H1 (cell line): ENCODE results near the gene CORIN. TPM values are rescaled to one million over a fixed set of nuclear protein-coding genes. Genes with fewer than 3 reads are reported as not detected.

Source experiments
- CTCF ChIA-PET: fragments of 300-600 bp; sonication (Branson Sonifier 250); formaldehyde crosslinking; loops from one replicate; lab custom pipeline; 2021; ENCODE audit not compliant: partially characterized antibody; lab: Charles Lee
- POLR2A ChIA-PET: fragments of 300-600 bp; sonication (Branson Sonifier 250); formaldehyde crosslinking; loops from one replicate; lab custom pipeline; 2021; ENCODE audit warnings: inconsistent platforms; ENCODE audit not compliant: partially characterized antibody; lab: Charles Lee
- DNase-seq, 2 experiments: peaks; one replicate each; pipeline versions ENCODE4 v3.0.0 to v3.0.0-alpha.2; 2010 to 2022; ENCODE audit warnings: low spot score in 2 of 2, low read depth in 1 of 2, mixed read lengths in 1 of 2
- FAIRE-seq: peaks from 2 replicates; lab custom pipeline; 2011; peaks lifted over from hg19 to GRCh38; lab: Jason Lieb, UNC
- H2AFZ ChIP-seq: 2 replicates; pipeline ENCODE4 v1.8.1; 2012; ENCODE audit warnings: low read length, inconsistent platforms
- H2AK5ac ChIP-seq: 2 replicates; pipeline ENCODE4 v1.6.1; 2013; ENCODE audit warnings: low read depth, low read length
- H2BK120ac ChIP-seq: replicated peaks from 2 replicates; pipeline ENCODE3; 2013; ENCODE audit warnings: low read depth, low read length, inconsistent platforms
- H2BK12ac ChIP-seq: 2 replicates; pipeline ENCODE4 v1.6.1; 2013; ENCODE audit warnings: low read depth, low read length
- H2BK15ac ChIP-seq: 2 replicates; pipeline ENCODE4 v1.6.1; 2013; ENCODE audit warnings: low read length
- H2BK20ac ChIP-seq: 2 replicates; pipeline ENCODE4 v1.6.1; 2013; ENCODE audit warnings: low read length
- H2BK5ac ChIP-seq: 2 replicates; pipeline ENCODE4 v1.6.1; 2013; ENCODE audit warnings: low read depth, low read length
- H3K14ac ChIP-seq: 2 replicates; pipeline ENCODE4 v1.6.1; 2013; ENCODE audit warnings: inconsistent platforms; ENCODE audit not compliant: insufficient read length
- H3K18ac ChIP-seq: 2 replicates; pipeline ENCODE4 v1.6.1; 2013; ENCODE audit warnings: low read length; ENCODE audit errors: extremely low read depth
- H3K23ac ChIP-seq: 2 replicates; pipeline ENCODE4 v1.6.1; 2013; ENCODE audit warnings: inconsistent platforms; ENCODE audit not compliant: insufficient read length
- H3K23me2 ChIP-seq: 2 replicates; pipeline ENCODE4 v1.6.1; 2013; ENCODE audit warnings: low read depth, low read length
- H3K27ac ChIP-seq: 2 replicates; pipeline ENCODE4 v1.6.1; 2011; ENCODE audit warnings: low read depth, low read length, inconsistent platforms
- H3K27me3 ChIP-seq, 4 experiments: replicated peaks in 1 of 4; 1 replicate in 1 of 4; 2 replicates in 3 of 4; pipeline versions ENCODE4 v1.6.1 to v1.8.1; 2011 to 2013; ENCODE audit warnings: low read length in 3 of 4, mild to moderate bottlenecking in 3 of 4, inconsistent platforms in 2 of 4, mixed read lengths in 2 of 4, moderate library complexity in 1 of 4; ENCODE audit not compliant: control insufficient read depth in 3 of 4, insufficient read depth in 3 of 4; ENCODE audit errors: extremely low read depth in 1 of 4
- H3K36me3 ChIP-seq, 4 experiments: 2 replicates each; pipeline versions ENCODE4 v1.6.1 to v1.8.1; 2011 to 2013; ENCODE audit warnings: mild to moderate bottlenecking in 4 of 4, low read length in 3 of 4, moderate library complexity in 2 of 4, control low read depth in 1 of 4, inconsistent platforms in 1 of 4; ENCODE audit not compliant: insufficient read depth in 4 of 4, control insufficient read depth in 2 of 4
- H3K4ac ChIP-seq: replicated peaks from 2 replicates; pipeline ENCODE3; 2013; ENCODE audit warnings: low read length, low read depth, mixed read lengths, inconsistent platforms; ENCODE audit not compliant: insufficient read length
- H3K4me1 ChIP-seq, 4 experiments: replicated peaks in 1 of 4; 1 replicate in 1 of 4; 2 replicates in 3 of 4; pipeline versions ENCODE4 v1.6.1 to v1.8.1; 2011 to 2013; ENCODE audit warnings: low read length in 3 of 4, inconsistent platforms in 2 of 4, mixed read lengths in 1 of 4; ENCODE audit not compliant: insufficient read depth in 4 of 4, control insufficient read depth in 3 of 4
- H3K4me2 ChIP-seq, 2 experiments: 2 replicates each; pipeline versions ENCODE4 v1.6.1 to v1.8.1; 2011 to 2013; ENCODE audit warnings: low read depth in 2 of 2, low read length in 2 of 2, control low read depth in 1 of 2, inconsistent platforms in 1 of 2, mild to moderate bottlenecking in 1 of 2; ENCODE audit not compliant: insufficient read depth in 1 of 2
- H3K4me3 ChIP-seq, 4 experiments: fragments of 200-600, 300-600 bp in 1 of 4; sonication (generic), shearing (Covaris generic), sonication (Bioruptor Twin) in 1 of 4; 2 replicates each; pipeline versions ENCODE4 v1.5.1 to v1.8.1; 2011 to 2016; ENCODE audit warnings: low read length in 4 of 4, low read depth in 3 of 4, control low read depth in 2 of 4, inconsistent platforms in 2 of 4, mild to moderate bottlenecking in 2 of 4, mixed read lengths in 1 of 4, moderate library complexity in 1 of 4; ENCODE audit not compliant: insufficient read depth in 2 of 4; ENCODE audit errors: extremely low read depth in 1 of 4
- H3K56ac ChIP-seq: replicated peaks from 2 replicates; pipeline ENCODE3; 2013; ENCODE audit warnings: low read depth, mild to moderate bottlenecking, mixed read lengths, low read length, inconsistent platforms; ENCODE audit not compliant: insufficient read length
- H3K79me1 ChIP-seq: 2 replicates; pipeline ENCODE4 v1.6.1; 2013; ENCODE audit warnings: low read depth, low read length, control low read depth
- H3K79me2 ChIP-seq, 2 experiments: 2 replicates each; pipeline versions ENCODE4 v1.6.1 to v1.8.1; 2012 to 2013; ENCODE audit warnings: low read length in 2 of 2, mild to moderate bottlenecking in 2 of 2, inconsistent platforms in 1 of 2; ENCODE audit not compliant: insufficient read depth in 2 of 2, control insufficient read depth in 1 of 2
- H3K9ac ChIP-seq, 4 experiments: replicated peaks in 1 of 4; 1 replicate in 1 of 4; 2 replicates in 3 of 4; pipeline versions ENCODE4 v1.6.1 to v1.8.1; 2011 to 2013; ENCODE audit warnings: low read depth in 3 of 4, low read length in 3 of 4, control low read depth in 2 of 4, mild to moderate bottlenecking in 2 of 4, moderate library complexity in 2 of 4, inconsistent platforms in 1 of 4; ENCODE audit errors: extremely low read depth in 1 of 4
- H3K9me3 ChIP-seq, 2 experiments: 2 replicates each; pipeline versions ENCODE4 v1.6.1 to v1.8.1; 2012 to 2013; ENCODE audit warnings: mild to moderate bottlenecking in 2 of 2, moderate library complexity in 2 of 2, control low read depth in 1 of 2, inconsistent platforms in 1 of 2, low read depth in 1 of 2, low read length in 1 of 2, mixed read lengths in 1 of 2; ENCODE audit not compliant: insufficient read depth in 2 of 2
- H4K20me1 ChIP-seq, 2 experiments: replicated peaks in 1 of 2; 2 replicates each; pipeline versions ENCODE3 to v1.8.1; 2011 to 2013; ENCODE audit warnings: inconsistent platforms in 2 of 2, low read length in 2 of 2, mild to moderate bottlenecking in 1 of 2; ENCODE audit not compliant: insufficient read depth in 2 of 2, control insufficient read depth in 1 of 2
- H4K5ac ChIP-seq: 2 replicates; pipeline ENCODE4 v1.6.1; 2013; ENCODE audit warnings: low read length, low read depth, mixed read lengths, inconsistent platforms; ENCODE audit not compliant: insufficient read length
- H4K8ac ChIP-seq: 2 replicates; pipeline ENCODE4 v1.8.0; 2013; ENCODE audit warnings: mild to moderate bottlenecking, moderate library complexity, low read length, inconsistent platforms; ENCODE audit not compliant: insufficient read depth; ENCODE audit errors: extremely low read depth
- H4K91ac ChIP-seq: replicated peaks from 2 replicates; pipeline ENCODE3; 2013; ENCODE audit warnings: low read length, mixed read lengths, inconsistent platforms; ENCODE audit not compliant: insufficient read length
- E2F6 ChIP-seq: IDR thresholded peaks from 2 replicates; pipeline ENCODE4 v1.6.1; 2012; ENCODE audit warnings: inconsistent platforms
- EP300 ChIP-seq, 2 experiments: IDR thresholded peaks; 1 replicate in 1 of 2; 2 replicates in 1 of 2; pipeline ENCODE4 v1.6.1; 2011 to 2012; ENCODE audit warnings: low read depth in 2 of 2, low read length in 2 of 2, mild to moderate bottlenecking in 2 of 2, borderline replicate concordance in 1 of 2, inconsistent platforms in 1 of 2, moderate library complexity in 1 of 2
- POU5F1 ChIP-seq: IDR thresholded peaks from 2 replicates; pipeline ENCODE4 v1.6.1; 2011; ENCODE audit warnings: low read depth, mild to moderate bottlenecking, low read length, moderate library complexity
- RAD21 ChIP-seq, 2 experiments: IDR thresholded peaks in 1 of 2; conservative IDR thresholded peaks in 1 of 2; 2 replicates each; pipeline ENCODE4 v1.6.1; 2011; ENCODE audit warnings: low read depth in 2 of 2, low read length in 2 of 2, improper control_type of control experiment in 1 of 2, inconsistent platforms in 1 of 2, mild to moderate bottlenecking in 1 of 2, moderate library complexity in 1 of 2
- RFX5 ChIP-seq: IDR thresholded peaks from 2 replicates; pipeline ENCODE4 v1.6.1; 2011; ENCODE audit warnings: low read depth, low read length, improper control_type of control experiment, borderline replicate concordance
- RNF2 ChIP-seq: fragments of 200-900, 300-1000 bp; sonication (generic); IDR thresholded peaks from 2 replicates; pipeline ENCODE4 v1.7.1; 2016; ENCODE audit warnings: borderline replicate concordance, low read depth, mild to moderate bottlenecking, antibody characterized with exemption, low read length; ENCODE audit not compliant: poor library complexity, severe bottlenecking; ENCODE audit errors: missing control alignments
- SAP30 ChIP-seq: fragments of 300-600 bp; sonication (generic); IDR thresholded peaks from 2 replicates; pipeline ENCODE4 v1.7.1; 2012; ENCODE audit warnings: low read length, moderate library complexity, mild to moderate bottlenecking, inconsistent platforms; ENCODE audit not compliant: insufficient read depth, insufficient replicate concordance
- SUZ12 ChIP-seq: fragments of 200-600 bp; sonication (generic); IDR thresholded peaks from 2 replicates; pipeline ENCODE4 v1.6.1; 2012; ENCODE audit warnings: mild to moderate bottlenecking, inconsistent platforms, low read length, moderate library complexity, mixed read lengths
- TAF7 ChIP-seq: optimal IDR thresholded peaks from 2 replicates; pipeline ENCODE3; 2011; ENCODE audit warnings: low read depth, mild to moderate bottlenecking, inconsistent platforms, low read length, moderate library complexity, borderline replicate concordance
- USF2 ChIP-seq: IDR thresholded peaks from 2 replicates; pipeline ENCODE4 v1.6.1; 2011; ENCODE audit warnings: low read length, improper control_type of control experiment
- WGBS, 2 experiments: shearing (Covaris generic) in 1 of 2; methylation state at CpG; one replicate each; pipeline versions ENCODE4 v1.1.6 to v1.1.7; 2013 to 2015; ENCODE audit warnings: low lambda C conversion rate in 2 of 2, mixed read lengths in 2 of 2, inconsistent platforms in 1 of 2, low coverage in 1 of 2, missing lambda C conversion rate in 1 of 2; ENCODE audit not compliant: insufficient replicate concordance in 2 of 2, insufficient coverage in 1 of 2, insufficient read length in 1 of 2; ENCODE audit errors: extremely low coverage in 1 of 2, missing lambda C conversion rate in 1 of 2; 5-methylcytosine and 5-hydroxymethylcytosine counted together
- polyA plus RNA-seq, 7 experiments: library from polyadenylated mRNA; depleted of rRNA in 3 of 7; stranded (reverse) in 5 of 7; unstranded in 2 of 7; fragments of >200 nt in 5 of 7; fragments of 200-250 nt in 2 of 7; gene quantifications; 1 replicate in 5 of 7; 2 replicates in 1 of 7; 4 replicates in 1 of 7; pipeline versions ENCODE4 v1.2.1 to v1.2.3, GENCODE V29; 2011 to 2013; ENCODE audit warnings: missing spikeins in 2 of 7, mixed read lengths in 2 of 7
- total RNA-seq: library from RNA; stranded (reverse); fragmentation: NEBNext Ultra II Directional; extraction: Animal tissue kit (Norgen Biotek cat#: 25700); gene quantifications from 2 replicates; pipeline ENCODE4 v1.2.1, GENCODE V29; 2021

Gene CORIN
- total and polyA plus RNA-seq, 2 of the 8 experiments (the other 6 are each of a cell fraction or from before 2014, with no cell fraction given), result 0.09 to 0.32 TPM

DNA sequence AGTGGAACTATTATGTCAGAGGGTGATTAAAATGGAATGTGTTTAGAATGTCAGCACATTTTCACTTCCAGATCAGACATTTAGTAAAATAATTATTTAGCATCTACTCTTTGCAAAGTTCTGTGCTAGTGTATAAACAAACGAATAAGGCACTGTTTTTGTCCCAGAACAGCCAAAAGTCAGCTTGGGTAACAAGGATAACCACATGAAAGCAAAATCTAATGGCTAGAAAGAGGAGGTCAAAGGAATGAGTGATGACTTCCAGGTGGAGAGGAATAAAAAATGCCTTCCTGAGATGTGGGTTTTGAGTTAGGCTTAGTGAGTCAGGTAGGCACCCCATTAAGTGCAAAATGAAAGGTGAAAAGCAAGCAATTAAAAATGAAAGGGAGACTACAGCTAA, 240.2 kb downstream of the CORIN start:
- H3K4me2 ChIP-seq, result no peak overlapping the region
- H4K5ac ChIP-seq, result no peak overlapping the region
- H2BK5ac ChIP-seq, result no peak overlapping the region
- H4K8ac ChIP-seq, result no peak overlapping the region
- H4K91ac ChIP-seq, result no peak overlapping the region
- H3K4me1 ChIP-seq, result no peaks in the 10 kb centered on the region
- H2BK15ac ChIP-seq, result no peak overlapping the region
- FAIRE-seq (no peak), DNase-seq (no peak)
- H2BK120ac ChIP-seq, result no peak overlapping the region
- no peak overlapping the region for H3K4ac ChIP-seq
- no peak overlapping the region for H2AFZ ChIP-seq
- H3K9ac ChIP-seq, result no peak overlapping the region
- H3K27me3 ChIP-seq, result no peaks in the 10 kb centered on the region
- no peak overlapping the region for H3K56ac ChIP-seq
- no peak overlapping the region for H2AK5ac ChIP-seq
- H3K9me3 ChIP-seq, result no peaks in the 10 kb centered on the region
- H3K79me1 ChIP-seq, result no peaks in the 10 kb centered on the region
- ChIA-PET CTCF (interaction anchor here (1.1 kb wide), 1 partner anchor 66 kb away, joined by 4 read pairs; no protein-coding TSS in a partner anchor), POLR2A (no interaction called here)
- H2BK20ac ChIP-seq, result no peak overlapping the region
- H3K23me2 ChIP-seq, result no peaks in the 10 kb centered on the region
- H3K18ac ChIP-seq, result no peak overlapping the region
- no peaks in the 10 kb centered on the region for H3K36me3 ChIP-seq
- H3K4me3 ChIP-seq, result no peak overlapping the region
- H2BK12ac ChIP-seq, result no peak overlapping the region
- no peak overlapping the region for H3K27ac ChIP-seq
- no peak overlapping the region for H3K14ac ChIP-seq
- no peaks in the 10 kb centered on the region for H3K79me2 ChIP-seq
- H3K23ac ChIP-seq, result no peak overlapping the region
- 78% methylated on average over 1 of the region's 1 CpG; no CpG with 5 or more reads in 1 of the 2 experiments for WGBS, 2 experiments
- H4K20me1 ChIP-seq, result no peaks in the 10 kb centered on the region
- TF ChIP-seq RFX5 (no peak), RAD21 (IDR thresholded peaks at IDR 0.05 in 1 of 2, conservative IDR thresholded peaks at IDR 0.05 in 1 of 2; ENCODE audit: low read depth in 2 of 2, low read length in 2 of 2) (no peak), E2F6 (no peak), POU5F1 (no peak), EP300 (IDR thresholded peaks at IDR 0.05; ENCODE audit: borderline replicate concordance in 1 of 2, low read depth in 2 of 2, low read length in 2 of 2) (no peak), USF2 (no peak), SUZ12 (no peak), RNF2 (no peak), TAF7 (no peak), SAP30 (no peak)
